ENCODE measurements around the gene PMEPA1.

DNA sequence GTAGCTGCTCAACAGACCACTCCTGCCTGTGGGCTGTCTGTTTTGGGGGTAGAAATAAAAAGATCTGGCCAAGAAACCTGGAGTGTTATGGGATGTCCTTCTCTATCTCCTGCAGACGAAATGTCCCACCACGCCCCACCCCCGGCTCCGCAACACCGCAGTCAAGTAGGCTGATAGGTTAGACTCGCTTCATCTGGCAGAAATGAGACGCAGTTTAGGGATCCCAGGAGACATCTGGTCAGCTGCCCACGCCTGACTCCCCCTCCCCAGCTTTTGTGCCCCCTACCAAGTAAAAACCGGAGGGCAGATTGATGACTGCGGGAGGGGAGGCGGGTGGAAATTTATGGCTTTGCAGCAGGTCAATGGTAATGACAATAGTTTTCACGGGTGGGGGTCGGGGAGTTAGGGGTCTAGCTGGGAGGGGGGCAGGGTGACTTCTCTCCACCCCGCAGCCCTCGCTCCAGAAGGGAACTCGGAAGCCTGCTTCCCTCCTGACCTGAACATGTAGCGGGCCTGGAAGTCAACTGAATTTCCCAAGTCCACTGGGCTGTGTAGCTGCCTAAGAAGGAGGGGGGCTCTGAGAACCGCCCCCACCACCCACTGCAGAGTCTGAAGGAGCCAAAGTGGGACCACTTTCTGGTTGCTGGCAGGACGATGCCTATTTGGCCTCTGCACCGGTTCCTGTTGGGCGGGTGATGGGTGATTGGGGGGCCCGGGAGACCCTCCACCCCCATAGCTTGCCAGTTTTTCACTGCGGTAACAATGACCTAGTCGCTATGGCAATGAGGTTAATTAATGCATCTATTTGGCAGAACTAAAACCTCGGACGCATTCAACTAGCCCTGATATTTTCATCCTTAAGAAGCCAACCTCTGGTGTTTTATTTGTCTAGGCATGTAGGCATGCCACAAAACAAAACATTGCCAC lies 25.7 kb downstream of the PMEPA1 start:
- TF ChIP-seq EZH2 (IDR thresholded peaks at IDR 0.05; ENCODE audit: low read depth) = no peak
- TF ChIP-seq, protein P1, sequence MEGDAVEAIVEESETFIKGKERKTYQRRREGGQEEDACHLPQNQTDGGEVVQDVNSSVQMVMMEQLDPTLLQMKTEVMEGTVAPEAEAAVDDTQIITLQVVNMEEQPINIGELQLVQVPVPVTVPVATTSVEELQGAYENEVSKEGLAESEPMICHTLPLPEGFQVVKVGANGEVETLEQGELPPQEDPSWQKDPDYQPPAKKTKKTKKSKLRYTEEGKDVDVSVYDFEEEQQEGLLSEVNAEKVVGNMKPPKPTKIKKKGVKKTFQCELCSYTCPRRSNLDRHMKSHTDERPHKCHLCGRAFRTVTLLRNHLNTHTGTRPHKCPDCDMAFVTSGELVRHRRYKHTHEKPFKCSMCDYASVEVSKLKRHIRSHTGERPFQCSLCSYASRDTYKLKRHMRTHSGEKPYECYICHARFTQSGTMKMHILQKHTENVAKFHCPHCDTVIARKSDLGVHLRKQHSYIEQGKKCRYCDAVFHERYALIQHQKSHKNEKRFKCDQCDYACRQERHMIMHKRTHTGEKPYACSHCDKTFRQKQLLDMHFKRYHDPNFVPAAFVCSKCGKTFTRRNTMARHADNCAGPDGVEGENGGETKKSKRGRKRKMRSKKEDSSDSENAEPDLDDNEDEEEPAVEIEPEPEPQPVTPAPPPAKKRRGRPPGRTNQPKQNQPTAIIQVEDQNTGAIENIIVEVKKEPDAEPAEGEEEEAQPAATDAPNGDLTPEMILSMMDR (conservative IDR thresholded peaks at IDR 0.05) = no peak
